Bronchial smooth muscle cell (primary cell): ENCODE measurements around the gene ENDOG. TPM values are rescaled to one million over a fixed set of nuclear protein-coding genes. Genes with fewer than 3 reads are reported as not detected.

Source experiments
- total RNA-seq: library from RNA; depleted of rRNA; stranded (reverse); fragments of >200 nt; gene quantifications from 2 replicates; pipeline ENCODE4 v1.2.1, GENCODE V29; 2014

ENDOG gene
- total RNA-seq = 17.5 and 22.2 TPM in 2 replicates

DNA sequence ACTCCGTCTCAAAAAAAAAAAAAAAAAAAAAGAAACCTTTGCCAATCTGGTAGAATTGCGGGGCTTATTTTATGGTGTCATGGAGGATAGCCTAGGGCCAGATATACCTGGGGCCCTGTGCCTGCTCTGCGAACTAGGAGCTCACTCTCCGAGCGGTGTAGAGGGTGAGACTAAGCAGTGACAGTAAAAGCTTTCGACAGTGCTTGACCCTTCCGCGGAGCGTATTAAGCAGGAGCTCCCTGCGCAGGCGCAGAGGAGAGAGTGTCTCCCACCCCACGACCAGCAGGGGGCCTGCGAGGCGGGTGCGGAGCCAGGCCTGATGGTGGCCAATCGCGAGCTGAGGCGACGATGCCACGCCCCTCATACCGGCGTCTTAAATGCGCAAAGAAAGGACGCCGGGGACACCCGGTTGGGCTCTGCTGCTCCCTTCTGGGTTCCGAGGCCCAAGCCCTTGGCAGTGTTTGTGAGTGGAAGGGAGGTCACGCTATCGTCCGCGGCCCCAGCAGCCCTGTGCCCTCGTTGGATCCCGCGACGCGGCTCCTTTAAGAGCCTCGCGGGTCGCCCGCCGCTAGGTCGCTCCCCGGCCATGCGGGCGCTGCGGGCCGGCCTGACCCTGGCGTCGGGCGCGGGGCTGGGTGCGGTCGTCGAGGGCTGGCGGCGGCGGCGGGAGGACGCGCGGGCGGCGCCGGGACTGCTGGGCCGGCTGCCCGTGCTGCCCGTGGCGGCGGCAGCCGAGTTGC is at the start of gene ENDOG:
Gene ENDOG (plus strand): TSS at position 402 of the 740 bp plus-strand sequence. CDS start 185 bp downstream, at position 587.

DNA sequence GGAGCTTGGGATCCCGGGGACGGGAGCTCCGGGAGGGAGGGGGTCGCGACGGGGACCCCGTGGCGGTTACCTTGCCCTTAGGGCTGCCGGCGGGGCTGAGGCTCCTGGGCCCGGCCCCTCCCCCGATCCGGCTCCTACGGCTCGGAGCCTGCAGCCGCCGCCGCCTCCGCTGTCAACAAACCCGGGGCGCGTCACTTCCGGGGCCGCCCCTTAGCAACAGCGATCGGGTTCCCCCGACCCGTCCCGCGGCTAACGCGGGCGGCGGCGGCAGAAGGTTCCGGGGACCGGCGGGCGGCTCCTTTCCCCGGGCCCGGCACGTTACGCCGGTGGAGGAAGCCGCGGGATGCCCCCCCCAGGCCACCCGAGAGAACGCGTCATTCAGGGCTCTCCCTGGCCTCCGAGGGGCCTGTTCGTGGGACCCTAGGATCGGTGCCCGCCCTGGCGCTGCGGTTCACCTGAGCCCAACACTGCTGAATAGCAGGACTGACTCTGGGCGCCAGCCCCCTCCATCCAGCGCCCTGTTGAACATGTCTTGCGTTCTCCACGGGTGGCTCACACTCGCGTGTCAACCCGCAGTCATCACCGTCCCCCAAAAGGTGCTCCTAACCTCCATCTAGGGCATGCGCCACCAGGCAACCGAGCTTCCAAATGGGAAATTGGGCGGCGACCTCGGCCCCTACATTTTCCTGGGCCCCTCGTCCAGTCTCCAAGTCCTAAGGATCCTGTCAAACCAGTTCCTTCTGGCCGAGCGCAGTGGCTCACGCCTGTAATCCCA is 46.4 kb upstream of the ENDOG start, which contains the start of gene ZER1:
Gene ZER1 (minus strand): TSS at position 183 of the 775 bp plus-strand sequence. CDS start 16,362 bp downstream, outside the sequence.

DNA sequence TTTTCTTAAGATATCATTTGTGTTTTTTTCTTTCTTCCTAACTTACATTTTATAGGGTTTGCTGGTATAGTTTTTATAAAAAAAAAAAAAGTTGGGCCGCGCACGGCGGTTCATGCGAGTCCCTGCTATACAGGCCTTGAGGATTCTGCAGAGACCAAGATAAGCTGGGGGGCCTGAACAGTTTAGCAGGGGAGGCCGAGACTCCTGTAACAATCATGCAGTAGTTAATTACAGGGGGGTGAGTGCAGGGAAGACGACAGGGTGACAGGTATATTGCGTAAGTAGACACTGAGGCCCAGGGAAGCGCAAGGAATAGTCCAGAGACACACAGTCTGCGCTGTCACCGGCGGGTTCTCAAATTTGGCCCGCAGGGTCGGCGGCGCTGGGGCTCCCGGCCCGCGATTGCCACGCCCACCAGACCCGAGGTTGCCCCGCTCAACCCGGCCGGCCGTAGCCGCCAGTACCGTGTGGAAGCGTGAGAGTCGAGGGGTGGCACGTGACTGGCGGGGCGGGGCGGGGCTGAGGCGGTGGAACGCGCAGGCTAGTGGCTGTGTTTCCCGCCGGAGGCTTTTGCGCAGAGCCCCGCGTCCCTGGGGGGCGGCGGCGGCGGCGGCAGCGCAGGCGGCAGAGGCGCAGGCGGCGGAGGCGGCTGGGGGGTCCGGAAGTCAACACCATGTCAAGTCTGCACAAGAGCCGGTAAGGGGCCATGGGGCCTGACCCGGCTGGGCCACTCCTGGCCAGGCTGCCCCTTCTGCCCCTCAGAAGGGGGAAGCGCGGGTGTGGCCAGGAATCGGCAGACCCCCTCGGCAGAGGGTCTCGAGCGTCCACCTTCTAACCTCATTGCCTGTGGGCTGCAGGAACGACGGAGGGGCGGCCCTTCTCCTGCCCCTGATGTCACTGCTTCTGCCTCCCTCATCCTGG is 31.4 kb upstream of the ENDOG start, which contains the start of gene TBC1D13:
Gene TBC1D13 (plus strand): TSS at position 573 of the 921 bp plus-strand sequence. CDS start 101 bp downstream, at position 674.

DNA sequence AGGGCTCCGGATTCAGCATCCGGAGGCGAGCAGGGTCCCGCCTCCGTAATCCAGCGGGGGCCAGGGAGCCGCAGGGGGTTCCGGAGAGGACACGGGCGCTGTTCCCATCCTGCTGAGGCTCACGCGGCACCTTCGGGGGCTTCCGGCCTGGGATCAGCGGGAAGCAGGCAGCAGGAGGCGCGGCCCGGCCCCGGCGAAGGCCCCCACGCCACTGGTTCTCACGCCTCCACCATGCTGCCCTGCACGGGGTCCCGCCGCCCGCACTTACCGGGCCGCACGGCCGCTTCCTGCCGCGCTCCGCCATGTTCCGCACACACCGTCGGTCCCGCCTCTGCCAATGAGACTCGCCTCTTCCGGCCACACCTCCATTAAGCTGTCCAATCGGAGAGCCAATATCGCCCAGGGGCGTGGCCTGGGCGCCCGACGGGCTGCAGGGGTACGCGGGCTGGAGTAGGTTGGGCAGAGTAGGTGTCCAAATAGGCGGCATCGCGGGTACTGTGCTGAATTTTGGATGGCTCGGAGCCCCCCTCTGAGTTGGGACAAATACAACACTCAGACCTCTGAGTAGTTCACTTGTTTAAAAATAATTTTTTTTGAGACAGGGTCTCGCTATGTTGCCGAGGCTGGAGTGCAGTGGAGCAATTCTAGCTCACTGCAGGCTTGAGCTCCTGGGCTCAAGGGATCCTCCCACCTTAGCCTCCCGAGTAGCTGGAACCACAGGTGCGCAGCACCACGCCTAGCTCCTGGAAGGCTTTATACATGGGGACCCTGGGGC is 11.4 kb downstream of the ENDOG start, which contains the start of gene SPOUT1:
Gene SPOUT1 (minus strand): TSS at position 318 of the 775 bp plus-strand sequence. CDS start 14 bp downstream, at position 304.

Other genes with a start within 250 kb of the ENDOG start
- gene DYNC2I2, start 161.7 kb upstream of the ENDOG start, total RNA-seq = 27.0 and 31.7 TPM in 2 replicates
- gene SET, start 129.3 kb upstream of the ENDOG start, total RNA-seq = 463 and 530 TPM in 2 replicates
- gene PKN3, start 116.0 kb upstream of the ENDOG start, total RNA-seq = 0.34 and 0.79 TPM in 2 replicates
- 23.4 and 28.7 TPM in 2 replicates for gene ZDHHC12, start 94.4 kb upstream of the ENDOG start, total RNA-seq
- gene ZER1, start 46.6 kb upstream of the ENDOG start, total RNA-seq = 16.8 and 19.1 TPM in 2 replicates
- gene TBC1D13, start 31.2 kb upstream of the ENDOG start, total RNA-seq = 9.0 and 10.8 TPM in 2 replicates
- gene SPOUT1, start 11.3 kb downstream of the ENDOG start, total RNA-seq = 10.7 and 11.2 TPM in 2 replicates
- 8.4 and 8.7 TPM in 2 replicates for gene KYAT1, start 63.5 kb downstream of the ENDOG start, total RNA-seq
- 21.0 and 27.0 TPM in 2 replicates for gene LRRC8A, start 63.6 kb downstream of the ENDOG start, total RNA-seq
- 16.2 and 16.3 TPM in 2 replicates for gene PHYHD1, start 102.5 kb downstream of the ENDOG start, total RNA-seq
- gene DOLK, start 129.1 kb downstream of the ENDOG start, total RNA-seq = 26.0 and 28.4 TPM in 2 replicates
- 26.2 and 32.5 TPM in 2 replicates for gene NUP188, start 129.2 kb downstream of the ENDOG start, total RNA-seq
- 45.2 and 46.6 TPM in 2 replicates for gene SH3GLB2, start 209.8 kb downstream of the ENDOG start, total RNA-seq
- gene MIGA2, start 218.1 kb downstream of the ENDOG start, total RNA-seq = 20.2 and 25.5 TPM in 2 replicates